CD4-positive, alpha-beta T cell treated with Interleukin-15 for 4 hours (primary cell): ENCODE data around the gene GABRG3.
"Not testable (repeated sequence)": the region's sequence is repeated elsewhere in the genome, so short reads cannot be mapped to it uniquely, and the experiment has no call there.

Experiments
- DNase-seq: peaks from one replicate; pipeline ENCODE4 v3.0.0-alpha.2; 2020; ENCODE audit warnings: low spot score

GABRG3 gene

DNA sequence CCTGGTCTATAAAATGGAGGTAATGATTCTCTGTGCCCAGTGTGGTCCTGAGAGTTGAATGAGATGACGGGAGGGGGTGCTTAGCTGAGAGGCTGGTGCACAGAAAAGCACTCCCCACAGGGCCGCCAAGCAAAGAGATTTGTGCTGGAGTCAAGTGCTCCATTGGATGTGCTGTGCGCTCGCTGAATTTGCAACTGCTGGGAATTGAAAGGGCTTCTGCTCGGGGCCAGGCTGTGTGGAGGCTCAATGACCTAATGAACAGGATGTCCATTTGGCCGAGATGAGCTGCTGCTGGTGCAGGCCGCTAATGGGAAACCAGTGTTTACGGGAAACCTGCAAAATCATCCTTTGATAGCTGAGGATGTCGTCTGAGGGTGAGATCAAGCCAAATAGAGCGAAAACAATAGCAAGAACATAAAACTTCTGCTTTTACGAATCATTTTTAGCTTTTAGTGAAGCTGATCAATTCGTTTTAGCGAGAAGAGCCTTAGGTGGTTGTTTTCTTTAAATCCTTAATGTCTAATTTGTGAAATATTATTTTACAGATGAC, 211.7 kb downstream of the GABRG3 start:
- DNase-seq, result no peak

DNA sequence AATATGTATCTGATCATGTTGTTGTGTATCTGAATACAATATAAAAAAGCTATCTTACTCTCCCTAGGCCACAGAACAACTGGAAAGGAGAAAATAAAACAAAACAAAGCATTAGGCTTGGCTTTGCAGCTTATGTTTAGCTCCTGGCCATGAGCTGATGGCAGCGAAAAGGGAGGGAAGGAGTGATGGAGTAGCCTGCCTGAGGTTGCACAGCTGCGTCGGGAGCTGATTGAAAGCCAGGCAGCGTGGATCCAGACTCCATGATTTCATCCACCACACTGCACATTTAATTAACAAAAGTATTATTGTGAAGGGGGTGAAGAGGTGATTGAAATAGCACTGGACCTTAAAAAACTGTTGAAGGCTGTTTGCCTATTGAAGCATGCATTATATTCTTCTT, 212.2 kb downstream of the GABRG3 start:
- no peak for DNase-seq

DNA sequence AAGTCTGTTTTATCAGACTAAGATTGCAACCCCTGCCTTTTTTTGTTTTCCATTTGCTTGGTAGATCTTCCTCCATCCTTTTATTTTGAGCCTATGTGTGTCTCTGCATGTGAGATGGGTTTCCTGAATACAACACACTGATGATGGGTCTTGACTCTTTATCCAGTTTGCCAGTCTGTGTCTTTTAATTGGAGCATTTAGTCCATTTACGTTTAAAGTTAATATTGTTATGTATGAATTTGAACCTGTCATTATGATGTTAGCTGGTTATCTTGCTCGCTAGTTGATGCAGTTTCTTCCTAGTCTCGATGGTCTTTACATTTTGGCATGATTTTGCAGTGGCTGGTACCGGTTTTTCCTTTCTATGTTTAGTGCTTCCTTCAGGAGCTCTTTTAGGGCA, 220.5 kb downstream of the GABRG3 start:
- DNase-seq, result not testable (repeated sequence)

DNA sequence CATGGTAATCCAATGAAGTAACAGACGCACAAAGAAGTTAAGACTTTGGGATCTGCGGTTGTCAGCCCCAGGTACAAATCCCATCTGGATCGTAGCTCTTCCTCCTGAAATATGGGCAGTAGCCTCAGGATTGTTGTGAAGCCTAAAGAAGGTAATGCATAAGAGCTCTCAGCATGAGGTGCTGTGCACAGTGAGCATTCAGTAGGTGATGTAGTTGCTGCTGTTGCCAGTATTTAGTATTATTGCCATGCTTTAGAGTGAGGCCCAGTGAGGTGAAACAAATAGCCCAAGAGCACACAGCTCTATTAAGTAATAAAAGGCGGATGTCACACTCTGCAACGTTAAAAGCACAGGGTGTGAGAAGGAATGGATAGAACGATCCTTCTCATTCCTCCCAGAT, 225.7 kb downstream of the GABRG3 start:
- DNase-seq, result no peak

DNA sequence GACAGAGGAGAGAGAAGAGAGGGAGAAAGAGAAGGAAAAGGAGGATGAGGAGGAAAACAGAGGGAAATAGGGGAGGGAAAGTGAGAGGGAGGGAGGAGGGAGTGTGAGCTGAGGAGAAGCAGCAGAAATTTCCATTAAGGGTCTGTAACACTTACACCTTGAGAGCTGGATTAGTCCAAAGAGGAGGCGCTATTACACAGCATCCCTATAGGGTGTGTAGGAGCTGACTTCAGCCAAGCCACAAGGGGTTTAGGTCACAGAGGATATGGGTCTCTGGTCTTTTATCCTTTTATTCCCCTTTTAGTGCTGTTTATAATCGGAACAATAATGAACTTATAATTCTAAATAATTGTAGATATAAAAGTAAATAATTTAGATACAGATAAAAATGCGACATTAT, 230.4 kb downstream of the GABRG3 start:
- DNase-seq, result no peak

DNA sequence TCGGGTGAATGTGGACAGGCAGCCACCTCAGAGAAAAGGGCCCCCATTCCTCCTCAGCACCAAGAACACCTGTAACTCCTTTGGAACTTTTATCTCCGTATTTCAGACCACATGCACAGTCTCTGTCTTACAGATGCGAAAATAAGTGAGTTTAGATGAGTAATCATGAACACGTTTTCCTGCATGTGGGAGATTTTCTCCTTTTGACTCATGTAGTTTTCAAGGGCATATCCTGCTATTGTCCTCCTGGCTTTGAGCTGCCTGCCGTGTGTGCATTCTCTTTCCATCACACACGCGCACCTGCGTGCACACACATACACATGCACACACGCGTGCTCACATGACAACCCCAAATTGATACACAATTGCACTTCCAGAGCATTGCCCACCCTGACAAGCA, 239.2 kb downstream of the GABRG3 start:
- DNase-seq, result no peak

DNA sequence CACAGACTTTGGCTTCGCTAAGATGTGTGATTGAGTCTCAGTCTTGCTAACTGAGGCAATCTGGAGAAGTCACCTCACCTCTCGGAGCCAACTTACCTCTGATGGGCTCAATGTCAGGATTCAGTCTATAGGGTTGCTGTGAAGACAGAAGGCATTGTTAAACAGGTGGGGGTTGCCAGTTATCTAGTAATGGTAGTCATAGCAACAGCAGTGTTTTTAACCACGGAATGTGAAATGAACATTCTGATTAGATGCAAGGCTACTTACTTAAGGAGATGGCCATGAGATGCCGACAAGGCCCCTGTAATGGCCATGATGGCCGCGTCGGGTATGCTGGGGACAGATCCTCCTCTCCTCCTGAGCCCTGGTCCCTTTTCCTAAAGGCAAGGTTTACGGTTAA, 243.1 kb downstream of the GABRG3 start:
- no peak for DNase-seq

DNA sequence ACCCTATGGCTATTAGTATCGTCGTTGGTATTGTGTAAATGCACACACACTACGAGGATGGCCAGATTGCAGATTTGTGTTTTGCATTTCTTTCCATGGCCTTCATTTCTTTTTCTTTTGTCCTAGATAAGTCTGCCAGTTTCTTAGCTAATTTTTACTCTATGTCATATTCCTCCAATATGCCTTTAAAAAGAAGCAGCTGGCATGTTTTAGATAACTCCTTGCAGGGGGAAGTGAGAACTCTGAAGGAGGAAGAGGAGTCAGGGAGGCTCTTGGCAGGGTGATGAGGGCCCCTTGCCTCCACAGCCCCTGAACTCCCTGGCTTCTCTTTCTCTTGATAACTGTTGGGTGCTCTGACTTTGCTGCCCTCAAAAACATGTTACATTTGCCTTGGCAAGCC, 244.0 kb downstream of the GABRG3 start:
- DNase-seq, result no peak

DNA sequence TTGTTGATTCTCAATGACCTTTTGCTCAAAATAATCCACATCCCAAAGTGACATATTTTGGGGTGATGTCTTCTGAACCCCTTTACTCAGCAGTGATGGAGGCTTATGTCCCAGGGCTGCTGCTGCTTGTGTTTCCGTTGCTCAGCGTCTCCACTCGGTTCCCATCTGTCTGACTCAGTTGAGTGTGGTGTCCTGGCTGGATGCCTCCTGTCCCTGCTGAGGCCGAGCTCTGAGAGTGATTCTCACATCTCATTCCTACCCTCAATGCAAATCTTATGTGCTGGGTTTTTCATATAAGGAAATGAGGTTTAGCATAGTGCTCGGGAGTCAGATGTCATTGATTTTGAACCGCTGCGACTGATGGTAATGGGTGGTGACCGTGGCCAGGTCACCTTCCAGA, 247.4 kb downstream of the GABRG3 start:
- DNase-seq, result no peak

DNA sequence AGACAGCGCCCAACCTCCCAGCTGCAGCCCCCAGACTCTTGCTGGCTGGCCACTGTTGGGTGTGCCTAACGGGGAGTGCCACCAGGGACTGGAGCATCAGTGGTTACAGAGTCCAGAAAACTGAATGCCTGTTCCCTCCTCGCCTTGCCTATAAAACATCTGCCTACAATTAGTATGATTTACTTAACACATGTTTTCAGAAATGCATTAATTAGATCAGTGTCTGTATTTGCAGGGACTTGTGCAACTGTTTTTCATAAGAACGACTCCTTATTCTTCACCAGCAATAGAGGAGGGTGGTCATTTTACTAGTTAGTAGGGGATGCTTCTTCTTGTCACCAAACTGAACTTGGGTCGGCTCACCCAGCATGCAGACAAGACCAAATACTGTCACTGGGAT, 248.7 kb downstream of the GABRG3 start:
- DNase-seq, result no peak

DNA sequence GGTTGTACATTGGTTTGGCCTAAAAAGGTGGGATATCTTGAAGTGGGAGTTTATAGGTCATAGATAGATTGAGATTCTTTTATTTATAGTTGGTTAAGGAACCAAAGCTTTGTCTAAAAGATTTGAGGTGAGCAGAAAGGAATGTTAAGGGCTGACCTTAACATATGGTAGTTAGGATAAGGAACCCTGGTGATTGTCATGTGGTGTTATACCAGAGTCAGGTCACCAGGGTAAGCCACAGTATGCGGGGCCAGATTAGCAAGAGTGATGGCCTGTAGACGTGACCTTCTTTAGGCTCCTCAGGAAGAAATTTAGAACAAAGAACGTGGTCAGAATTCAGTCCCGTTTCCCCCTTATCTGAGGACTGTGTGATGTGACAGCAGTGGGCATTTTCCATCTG, 249.2 kb downstream of the GABRG3 start:
- no peak for DNase-seq

DNA sequence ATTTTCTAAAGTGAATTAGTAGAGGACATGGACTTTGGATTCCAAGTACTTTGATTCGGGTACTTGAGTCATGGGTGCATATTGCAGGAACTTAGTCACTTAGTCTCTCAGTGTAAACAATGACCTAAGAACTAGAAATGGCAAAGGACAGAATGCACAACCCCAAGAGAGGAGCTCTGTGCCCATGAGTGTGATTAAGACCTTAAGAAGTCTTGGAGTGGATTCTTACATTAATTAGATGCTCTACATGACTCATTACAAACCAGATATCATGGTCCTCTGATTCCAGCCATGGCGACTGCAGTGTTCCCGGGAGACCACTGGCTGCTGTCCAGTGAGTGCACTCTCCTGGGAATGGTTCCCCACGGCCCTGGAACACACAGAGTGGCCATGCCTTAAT, 251.5 kb downstream of the GABRG3 start:
- DNase-seq, result no peak

DNA sequence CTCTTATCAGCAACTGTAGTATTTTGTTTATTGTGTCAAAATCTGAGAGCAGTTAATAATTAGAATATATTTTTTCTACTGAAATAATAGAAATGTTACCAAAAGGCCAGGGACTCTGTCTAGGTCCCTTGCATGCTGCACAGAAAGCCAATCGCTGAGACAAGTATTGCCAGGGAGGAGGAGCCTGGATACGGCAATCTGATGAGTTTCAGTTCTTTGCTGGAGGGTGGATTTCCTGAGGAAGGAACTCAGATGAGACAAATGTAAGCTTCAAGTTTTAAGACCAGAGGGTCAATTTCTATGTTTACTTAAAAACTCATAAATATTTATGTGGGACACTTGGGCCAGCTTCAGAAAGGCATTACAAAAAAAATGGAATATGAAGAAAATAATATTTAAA, 252.2 kb downstream of the GABRG3 start:
- no peak for DNase-seq

DNA sequence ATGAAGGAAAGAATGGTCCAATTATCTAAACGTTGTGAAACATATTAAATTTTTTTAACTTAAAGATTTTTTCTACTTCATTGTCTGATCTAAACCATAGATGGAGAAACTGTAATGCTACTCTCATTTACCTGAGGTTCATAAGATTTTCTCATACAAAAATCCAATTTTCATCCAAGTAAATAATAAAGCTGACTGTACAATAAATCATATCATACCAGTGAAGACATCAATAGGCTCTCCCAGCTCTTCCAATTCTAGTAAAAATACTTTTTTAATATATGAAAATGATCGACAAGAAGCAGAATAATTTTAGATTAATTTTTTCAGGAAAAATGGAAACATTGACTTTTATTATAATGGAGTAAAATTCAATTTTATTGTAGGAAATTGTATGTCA, 260.8 kb downstream of the GABRG3 start:
- no peak for DNase-seq

DNA sequence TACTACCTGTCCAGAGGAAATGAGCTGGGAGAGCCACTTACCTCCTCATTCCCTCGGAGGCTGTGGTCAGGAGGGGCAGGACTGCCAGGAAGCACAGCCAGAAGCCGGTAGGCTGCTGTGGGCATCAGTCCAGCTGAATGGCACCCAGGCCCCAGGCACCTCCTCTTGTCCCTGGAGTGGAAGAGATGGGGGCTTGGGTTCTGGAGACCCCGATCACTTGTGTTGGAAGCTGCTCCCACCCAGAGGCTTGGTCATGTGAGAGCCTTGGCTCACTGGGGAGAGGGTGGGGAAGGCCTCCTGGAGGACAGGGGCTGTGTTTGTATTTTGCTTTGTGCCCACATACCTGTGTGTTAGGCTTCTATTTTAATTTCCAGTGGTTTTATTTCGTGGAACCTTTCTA, 261.9 kb downstream of the GABRG3 start:
- DNase-seq, result no peak

DNA sequence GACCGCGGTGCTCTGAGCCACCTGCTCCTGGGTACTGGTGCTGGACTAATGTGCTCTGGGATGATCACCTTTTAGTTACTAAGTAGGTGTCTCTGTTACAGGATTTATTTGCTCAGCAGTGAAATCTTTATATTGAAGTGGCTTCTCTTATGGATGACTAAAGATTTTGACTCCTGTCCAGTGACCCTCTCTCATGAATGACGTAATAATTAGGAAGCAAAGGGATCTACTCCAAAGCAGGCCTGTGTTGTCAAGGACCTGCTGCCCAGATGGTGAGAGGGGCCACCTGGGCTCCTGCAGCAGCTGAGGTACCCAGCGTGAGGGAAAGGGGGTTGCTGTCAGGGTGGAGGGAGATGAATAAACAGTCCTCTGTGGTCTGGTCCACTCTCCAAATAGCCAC, 263.6 kb downstream of the GABRG3 start:
- DNase-seq, result no peak

DNA sequence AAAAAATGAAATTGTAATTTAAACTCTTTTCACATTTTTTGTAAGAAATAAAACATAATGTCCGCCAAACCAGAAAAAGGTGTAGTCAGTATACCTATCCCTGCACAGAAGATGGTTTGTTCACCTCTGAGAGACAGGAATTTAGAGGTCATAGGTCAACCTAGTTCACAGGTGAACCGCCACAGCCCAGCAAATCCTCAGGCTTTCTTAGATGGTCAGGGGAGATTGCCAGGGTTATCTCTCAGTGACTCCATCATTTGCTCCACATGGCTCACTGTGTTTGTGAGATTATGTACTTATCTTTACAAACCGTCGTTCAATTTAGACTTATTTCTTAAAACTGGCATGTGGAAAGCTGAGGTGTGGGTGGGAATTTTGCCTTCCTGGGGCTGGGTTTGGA, 264.2 kb downstream of the GABRG3 start:
- DNase-seq, result no peak

DNA sequence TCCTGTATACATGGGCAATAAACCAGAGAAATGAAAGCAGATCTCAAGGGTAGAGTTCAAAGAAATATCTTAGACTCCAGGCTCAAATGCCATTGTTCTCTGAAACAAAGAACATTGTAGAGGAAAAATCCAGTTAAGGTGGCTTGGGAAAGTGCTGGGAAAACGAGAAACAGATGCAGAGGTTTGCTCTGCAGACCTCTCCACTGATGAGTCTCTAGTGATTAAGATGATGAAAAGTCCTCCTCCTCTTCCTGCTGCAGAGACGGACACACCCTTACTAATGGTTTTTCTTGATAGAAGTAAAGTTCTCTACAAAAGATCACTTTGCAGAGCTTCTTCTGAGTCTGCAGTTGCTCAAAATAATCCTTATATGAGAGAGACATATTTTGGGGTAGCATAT, 264.7 kb downstream of the GABRG3 start:
- DNase-seq, result no peak

DNA sequence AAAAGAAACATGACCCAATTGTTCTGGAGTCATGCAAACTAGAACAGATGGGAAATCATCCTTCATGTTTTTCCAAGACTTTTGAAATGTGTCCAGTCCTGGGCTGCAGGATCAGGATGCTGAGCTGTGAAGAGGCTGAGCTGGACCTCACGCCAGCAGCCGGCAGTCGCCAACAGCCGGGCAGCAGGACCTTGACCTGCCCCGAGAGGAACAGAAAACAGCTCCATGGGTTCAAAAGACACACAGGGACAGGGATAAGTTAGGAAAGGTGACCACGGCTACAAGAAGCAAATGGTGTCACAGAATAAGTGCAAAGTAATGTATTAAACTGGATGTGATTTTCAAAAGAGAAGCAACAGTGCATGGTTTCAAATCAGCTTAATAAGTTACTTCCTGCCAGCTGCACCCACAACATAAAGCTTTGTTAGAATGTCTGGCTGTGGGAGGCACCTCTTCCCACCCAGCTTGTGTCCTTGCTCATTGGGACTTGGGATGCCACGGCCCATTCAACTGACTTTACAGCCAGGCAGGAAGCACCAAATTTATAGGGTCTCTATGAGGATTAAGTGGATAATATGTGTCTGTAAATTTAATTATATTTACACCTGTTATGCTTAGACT, 266.4 kb downstream of the GABRG3 start:
- no peak for DNase-seq

DNA sequence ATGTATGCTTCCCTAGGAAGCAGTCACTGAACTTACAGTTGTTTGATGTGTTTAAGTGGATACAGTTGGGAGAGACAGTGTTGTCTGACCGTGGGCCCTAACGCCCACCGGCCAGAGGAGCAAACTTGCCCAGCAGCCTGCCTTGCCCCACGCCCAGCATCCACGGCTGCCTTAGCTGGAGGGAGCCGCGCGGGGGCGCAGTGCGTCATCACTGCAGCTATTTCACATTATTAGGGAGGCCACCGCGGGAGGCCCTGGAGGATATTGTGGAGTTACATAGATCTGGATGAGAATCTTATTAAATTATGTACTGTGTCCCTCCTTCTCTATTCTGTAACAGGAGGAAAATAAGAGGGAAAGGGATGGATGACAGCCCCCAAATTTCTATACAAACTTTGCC, 267.2 kb downstream of the GABRG3 start:
- DNase-seq, result no peak

DNA sequence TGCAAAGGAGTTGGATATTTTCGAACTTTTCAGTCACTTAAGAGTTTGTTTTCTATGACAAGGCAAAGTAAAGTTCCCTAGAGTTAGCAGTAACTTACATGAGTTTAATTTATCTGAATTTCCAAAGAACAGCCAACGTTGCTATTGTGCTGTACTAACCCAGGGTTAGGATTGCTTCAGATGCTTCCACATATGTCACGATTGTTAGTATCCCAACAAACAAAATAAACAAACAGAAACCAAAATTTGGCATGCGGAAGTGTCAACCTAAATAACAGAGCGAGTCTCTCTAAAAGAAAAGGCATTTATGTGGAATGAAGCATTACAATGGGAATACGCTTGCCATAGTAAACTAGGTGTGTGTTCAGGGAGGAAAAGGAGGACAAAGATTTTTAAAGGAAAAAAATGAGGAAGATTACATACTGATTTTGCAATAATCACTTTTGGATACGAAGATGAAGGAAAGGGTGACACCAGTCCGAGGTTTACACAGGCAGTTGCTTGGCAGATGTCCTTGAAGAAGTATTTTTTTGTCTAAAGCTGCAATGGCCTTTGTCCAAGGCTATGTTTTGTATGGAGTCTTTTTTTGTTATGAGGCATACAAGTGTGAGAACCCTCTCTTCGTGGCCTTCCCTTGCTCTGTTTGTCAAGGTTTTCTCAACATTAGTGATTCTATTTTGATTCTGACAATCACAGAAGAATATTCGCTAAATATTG, 267.9 kb downstream of the GABRG3 start:
- DNase-seq, result no peak

DNA sequence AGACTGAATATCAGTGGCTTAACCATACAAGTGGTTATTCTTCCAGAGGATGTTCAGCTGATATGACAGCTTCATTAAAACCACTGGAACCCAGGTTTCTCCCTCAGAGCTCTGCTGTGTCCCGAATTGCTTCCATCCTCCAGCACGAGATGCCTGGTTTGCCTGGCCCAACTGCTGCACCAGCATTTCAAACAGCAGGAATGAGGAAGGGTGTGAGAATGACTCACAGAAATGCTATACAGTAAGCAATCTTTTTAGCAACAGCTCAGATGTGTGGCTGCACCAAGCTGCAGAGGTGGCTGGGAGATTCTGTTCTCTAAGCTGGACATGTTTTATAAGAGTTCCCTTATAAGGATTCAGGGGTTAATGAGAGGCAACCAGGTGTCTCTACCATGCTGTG, 271.0 kb downstream of the GABRG3 start:
- no peak for DNase-seq

DNA sequence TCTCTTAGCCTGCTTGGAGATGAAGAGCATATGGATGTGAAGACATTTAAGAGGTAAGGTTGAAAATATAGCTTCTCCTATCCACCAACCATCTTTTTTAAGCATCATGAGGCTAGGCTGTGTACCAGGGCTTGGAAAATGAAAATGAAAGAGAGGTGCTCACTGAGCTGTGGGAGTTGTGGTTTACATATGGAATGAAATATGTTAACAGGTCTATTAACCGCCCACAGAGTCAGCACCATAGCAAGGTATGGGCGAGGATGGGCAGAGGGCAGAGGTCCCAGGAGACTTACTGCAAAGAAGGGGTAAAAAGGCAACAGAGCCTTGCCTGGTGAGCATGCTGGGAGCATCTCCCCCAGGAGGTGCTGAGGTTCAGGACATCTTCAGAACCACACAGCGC, 273.1 kb downstream of the GABRG3 start:
- no peak for DNase-seq

DNA sequence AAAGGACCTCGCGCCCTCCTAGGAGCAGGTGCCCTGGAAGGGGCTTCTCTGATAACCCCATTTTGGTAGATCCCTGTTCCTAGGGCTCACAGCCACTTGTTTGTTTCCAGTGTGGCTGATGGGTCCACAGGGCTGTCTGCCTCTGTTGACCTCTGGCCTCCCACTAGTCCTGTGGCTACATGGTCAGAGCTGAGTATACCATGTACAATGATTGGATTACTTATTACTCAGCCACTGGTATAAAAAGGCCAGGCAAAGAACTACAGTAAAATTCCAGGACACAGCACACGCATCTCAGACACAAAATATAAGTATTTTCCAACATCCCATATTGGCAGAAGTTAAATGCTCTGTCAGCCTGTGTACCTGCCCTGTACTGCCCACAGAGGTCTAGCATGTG, 277.3 kb downstream of the GABRG3 start:
- no peak for DNase-seq
